ENCODE data around the gene TMEM143.
A peak's percentile ranks its signal among the peaks of the same experiment; 100 is the strongest.
"Not testable (repeated sequence)": the region's sequence is repeated elsewhere in the genome, so short reads cannot be mapped to it uniquely, and the experiment has no call there.

The TMEM143 gene

DNA sequence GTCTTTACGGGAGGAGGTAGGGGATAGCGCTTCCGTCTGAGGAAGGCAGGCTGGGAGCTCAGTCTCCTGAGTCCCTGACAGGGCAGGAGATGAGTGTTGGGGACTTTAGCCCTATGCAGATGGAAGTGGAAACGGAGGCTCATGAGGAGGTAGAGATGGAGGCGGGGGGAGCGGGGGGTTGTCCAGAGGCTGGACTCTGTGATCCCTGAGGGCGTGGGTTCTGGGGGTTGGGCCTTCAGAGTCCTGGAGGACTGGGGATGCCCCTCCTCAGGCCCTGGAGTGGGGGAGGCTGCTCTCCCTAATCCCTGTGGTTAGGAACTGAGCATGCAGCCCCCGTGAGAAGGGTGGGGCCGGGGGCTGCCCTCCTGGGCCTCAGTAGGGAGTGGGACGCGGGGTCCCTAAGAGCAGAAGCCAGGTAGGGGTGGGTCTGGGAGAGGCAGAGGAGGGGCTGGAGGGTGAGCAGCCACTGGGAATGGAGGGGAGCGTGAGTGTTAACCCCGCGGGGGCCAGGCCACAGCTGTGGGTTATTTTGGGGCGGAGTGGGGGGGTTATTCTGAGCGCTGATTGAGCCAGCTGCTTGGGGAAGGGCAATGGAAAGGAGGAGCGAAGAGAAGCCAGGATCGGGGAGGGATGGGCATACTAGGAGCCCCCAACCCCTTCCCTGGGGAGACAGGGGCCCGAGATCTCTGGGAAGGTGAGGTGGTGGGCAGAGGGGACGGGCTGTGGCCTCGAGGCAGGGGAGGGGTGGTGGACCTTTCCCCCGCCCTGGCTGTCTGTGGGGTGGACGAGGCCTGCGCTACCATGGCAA, 32.5 kb upstream of the TMEM143 start:
- H3K27me3 ChIP-seq (ENCODE audit: control insufficient read depth, insufficient read depth, low read length), result peaks cover 57% of the 10 kb centered on the region
- H3K36me3 ChIP-seq (ENCODE audit: control insufficient read depth, insufficient read depth, low read length), result no peaks in the 10 kb centered on the region
- H3K27ac ChIP-seq (ENCODE audit: low read depth, low read length), result no peak overlapping the region
- H3K4me3 ChIP-seq (ENCODE audit: low read depth, low read length), result no peak overlapping the region
- H3K9me3 ChIP-seq (ENCODE audit: control insufficient read depth, insufficient read depth, low read length), result no peaks in the 10 kb centered on the region
- peaks cover 34% of the 10 kb centered on the region for H3K4me1 ChIP-seq (ENCODE audit: control insufficient read depth, insufficient read depth, low read length)
- no peak overlapping the region for H3K9ac ChIP-seq (ENCODE audit: low read depth, low read length)

DNA sequence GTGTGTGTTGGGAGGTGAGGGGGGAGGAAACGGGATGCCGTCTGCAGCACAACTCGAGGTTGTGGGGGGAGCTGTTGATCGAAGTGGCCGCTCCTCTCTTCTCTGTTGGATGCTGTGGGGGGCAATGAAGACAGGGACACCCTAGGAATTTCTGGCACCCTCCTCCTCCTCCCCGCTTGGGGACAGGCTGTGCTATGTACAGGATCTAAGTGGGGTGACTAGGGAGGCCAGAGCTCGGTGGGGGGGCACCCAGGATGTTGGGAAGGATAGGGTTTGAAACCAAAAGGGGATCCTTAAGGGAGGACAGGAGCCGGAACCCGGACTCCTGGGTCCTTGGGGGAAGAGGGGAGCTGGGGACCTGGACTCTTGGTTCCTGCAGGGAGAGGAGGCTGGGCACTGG, 31.8 kb upstream of the TMEM143 start:
- no peak overlapping the region for H3K27ac ChIP-seq (ENCODE audit: low read depth, low read length)
- peaks cover 28% of the 10 kb centered on the region for H3K4me1 ChIP-seq (ENCODE audit: control insufficient read depth, insufficient read depth, low read length)
- H3K36me3 ChIP-seq (ENCODE audit: control insufficient read depth, insufficient read depth, low read length), result no peaks in the 10 kb centered on the region
- no peaks in the 10 kb centered on the region for H3K9me3 ChIP-seq (ENCODE audit: control insufficient read depth, insufficient read depth, low read length)
- no peak overlapping the region for H3K4me3 ChIP-seq (ENCODE audit: low read depth, low read length)
- H3K27me3 ChIP-seq (ENCODE audit: control insufficient read depth, insufficient read depth, low read length), result peaks cover 57% of the 10 kb centered on the region
- H3K9ac ChIP-seq (ENCODE audit: low read depth, low read length), result no peak overlapping the region

DNA sequence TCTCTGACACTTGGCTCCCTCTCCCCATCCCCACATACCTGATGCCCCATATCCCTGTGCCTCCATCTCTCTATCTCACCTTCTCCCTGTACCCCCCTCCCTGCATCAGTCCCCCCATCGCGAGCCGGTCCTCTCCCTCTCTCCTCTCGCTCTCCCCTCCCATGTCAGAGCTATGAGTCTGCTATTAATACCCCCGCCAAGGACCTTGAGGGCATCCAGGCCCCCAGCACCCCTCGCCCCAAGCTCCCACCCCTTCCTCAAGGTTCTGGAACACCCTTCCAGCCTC, 31.4 kb upstream of the TMEM143 start:
- Histone ChIP-seq H3K27me3 (ENCODE audit: control insufficient read depth, insufficient read depth, low read length) (peaks cover 57% of the 10 kb centered on the region), H3K36me3 (ENCODE audit: control insufficient read depth, insufficient read depth, low read length) (no peaks in the 10 kb centered on the region), H3K9ac (ENCODE audit: low read depth, low read length) (no peak overlapping the region), H3K9me3 (ENCODE audit: control insufficient read depth, insufficient read depth, low read length) (no peaks in the 10 kb centered on the region), H3K27ac (ENCODE audit: low read depth, low read length) (no peak overlapping the region), H3K4me1 (ENCODE audit: control insufficient read depth, insufficient read depth, low read length) (peaks cover 26% of the 10 kb centered on the region), H3K4me3 (ENCODE audit: low read depth, low read length) (no peak overlapping the region)

DNA sequence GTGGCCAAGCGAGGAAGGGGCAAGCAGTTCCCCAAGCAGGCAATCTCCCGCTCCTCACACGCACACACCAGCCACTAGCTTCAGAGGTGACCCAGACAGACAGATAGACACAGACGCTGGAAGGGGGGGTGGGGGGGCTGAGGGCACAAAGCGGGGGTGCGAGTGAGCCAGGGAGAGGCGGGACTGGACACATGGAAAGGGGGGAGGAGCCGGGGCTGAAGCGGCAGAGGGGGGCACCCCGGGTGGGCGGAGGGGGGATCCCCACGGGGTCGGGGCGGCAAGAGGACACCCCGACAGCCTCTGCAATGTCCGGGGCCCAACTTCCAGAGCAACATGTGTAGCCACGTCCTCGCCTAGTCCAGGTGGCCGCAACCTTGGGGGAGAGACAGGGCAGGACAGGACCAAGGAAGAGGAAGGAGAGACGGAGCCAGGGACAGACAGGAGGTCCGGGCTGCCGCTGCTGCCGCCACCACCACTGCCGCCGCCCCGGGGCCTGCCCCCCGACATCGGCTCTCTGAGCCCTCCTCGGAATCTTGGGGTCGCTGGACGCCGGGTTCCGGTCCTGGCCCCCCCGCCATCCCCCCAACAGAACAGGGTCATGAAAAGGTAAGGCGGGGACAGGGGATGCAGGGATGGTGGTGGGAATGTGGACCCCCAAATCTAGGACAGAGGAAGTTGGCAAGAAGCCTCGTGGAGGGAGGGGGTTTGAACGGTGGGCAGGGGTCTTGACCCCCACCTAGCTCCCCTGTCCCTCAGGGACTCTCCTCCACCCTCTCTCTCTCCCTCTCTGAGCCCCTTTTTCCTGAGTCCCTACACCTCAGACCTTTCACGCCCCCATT, 30.8 kb upstream of the TMEM143 start:
- H3K9ac ChIP-seq (ENCODE audit: low read depth, low read length), result no peak overlapping the region
- peaks cover 26% of the 10 kb centered on the region for H3K4me1 ChIP-seq (ENCODE audit: control insufficient read depth, insufficient read depth, low read length)

GRCh38 chr19:48393559-48394330, 30.0 kb upstream of the TMEM143 start, which contains the start of gene GRIN2D:
GRIN2D (plus strand) TSS chr19:48393668; CDS start chr19:48398393, 4,725 bp downstream.
- Histone ChIP-seq H3K4me1 (ENCODE audit: control insufficient read depth, insufficient read depth, low read length) (peaks cover 22% of the 10 kb centered on the region), H3K27ac (ENCODE audit: low read depth, low read length) (no peak within 1 kb of the TSS), H3K9ac (ENCODE audit: low read depth, low read length) (no peak within 1 kb of the TSS), H3K4me3 (ENCODE audit: low read depth, low read length) (peak within 1 kb of the TSS; percentile 60), H3K27me3 (ENCODE audit: control insufficient read depth, insufficient read depth, low read length) (peaks cover 57% of the 10 kb centered on the region), H3K9me3 (ENCODE audit: control insufficient read depth, insufficient read depth, low read length) (no peaks in the 10 kb centered on the region), H3K36me3 (ENCODE audit: control insufficient read depth, insufficient read depth, low read length) (peaks cover 8% of the 10 kb centered on the region)

More for the DNA sequence above, 30.8 kb upstream of the TMEM143 start:
- peaks cover under 1% of the 10 kb centered on the region for H3K36me3 ChIP-seq (ENCODE audit: control insufficient read depth, insufficient read depth, low read length)
- peak overlapping the region; percentile 60 for H3K4me3 ChIP-seq (ENCODE audit: low read depth, low read length)
- H3K27ac ChIP-seq (ENCODE audit: low read depth, low read length), result no peak overlapping the region
- H3K9me3 ChIP-seq (ENCODE audit: control insufficient read depth, insufficient read depth, low read length), result no peaks in the 10 kb centered on the region
- peaks cover 57% of the 10 kb centered on the region for H3K27me3 ChIP-seq (ENCODE audit: control insufficient read depth, insufficient read depth, low read length)

DNA sequence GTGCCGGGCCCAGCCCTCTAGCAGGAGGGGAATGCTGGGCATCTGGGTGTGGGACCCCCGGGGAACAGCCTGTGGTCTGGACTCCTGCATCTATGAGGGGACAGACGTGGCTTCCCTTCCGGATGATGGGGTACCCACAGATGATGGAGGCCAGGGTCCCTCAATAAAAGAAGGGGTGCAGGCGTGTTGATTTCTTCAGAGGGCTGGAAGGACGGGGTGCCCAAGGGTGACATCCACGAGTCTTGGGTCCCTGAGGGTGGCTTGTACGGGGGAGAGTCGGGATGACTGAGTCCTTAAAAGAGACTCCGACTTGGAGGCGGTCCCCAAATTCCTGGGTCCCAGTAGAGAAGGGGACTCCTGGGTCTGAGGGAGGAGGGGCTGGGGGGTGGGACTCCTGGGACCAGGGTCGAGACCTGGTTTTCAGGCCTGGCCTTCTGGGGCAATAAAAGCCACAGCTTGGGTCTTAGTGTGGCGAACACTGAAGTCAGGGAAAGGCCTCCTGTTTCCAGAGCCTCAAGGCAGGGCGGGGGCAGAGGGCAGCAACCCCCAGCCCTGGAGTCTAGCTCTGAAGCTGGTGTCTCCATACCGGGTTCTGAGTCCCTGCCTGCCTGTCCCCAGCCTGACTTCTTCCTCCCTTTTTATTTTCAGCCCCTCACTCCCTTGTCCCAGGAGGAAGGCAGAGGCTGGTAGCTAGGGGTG, 29.3 kb upstream of the TMEM143 start:
- no peaks in the 10 kb centered on the region for H3K9me3 ChIP-seq (ENCODE audit: control insufficient read depth, insufficient read depth, low read length)
- peaks cover 22% of the 10 kb centered on the region for H3K4me1 ChIP-seq (ENCODE audit: control insufficient read depth, insufficient read depth, low read length)
- peak overlapping the region; percentile 60 for H3K4me3 ChIP-seq (ENCODE audit: low read depth, low read length)
- H3K27ac ChIP-seq (ENCODE audit: low read depth, low read length), result no peak overlapping the region
- H3K36me3 ChIP-seq (ENCODE audit: control insufficient read depth, insufficient read depth, low read length), result peaks cover 16% of the 10 kb centered on the region
- no peak overlapping the region for H3K9ac ChIP-seq (ENCODE audit: low read depth, low read length)
- H3K27me3 ChIP-seq (ENCODE audit: control insufficient read depth, insufficient read depth, low read length), result peaks cover 55% of the 10 kb centered on the region

GRCh38 chr19:48392006-48392344, 28.2 kb upstream of the TMEM143 start:
- H3K9me3 ChIP-seq (ENCODE audit: control insufficient read depth, insufficient read depth, low read length); H3K9ac ChIP-seq (ENCODE audit: low read depth, low read length); H3K4me3 ChIP-seq (ENCODE audit: low read depth, low read length); H3K27ac ChIP-seq (ENCODE audit: low read depth, low read length): not testable (repeated sequence)
- Histone ChIP-seq H3K27me3 (ENCODE audit: control insufficient read depth, insufficient read depth, low read length) (peaks cover 45% of the 10 kb centered on the region), H3K4me1 (ENCODE audit: control insufficient read depth, insufficient read depth, low read length) (peaks cover 15% of the 10 kb centered on the region), H3K36me3 (ENCODE audit: control insufficient read depth, insufficient read depth, low read length) (peaks cover 26% of the 10 kb centered on the region)

GRCh38 chr19:48391100-48392005, 27.6 kb upstream of the TMEM143 start, which contains the start of gene KDELR1:
KDELR1 (minus strand) TSS chr19:48391551; CDS start chr19:48391358, 193 bp downstream.
- H3K9ac ChIP-seq (ENCODE audit: low read depth, low read length), result peak within 1 kb of the TSS; percentile 81
- H3K4me1 ChIP-seq (ENCODE audit: control insufficient read depth, insufficient read depth, low read length), result peaks cover 15% of the 10 kb centered on the region
- H3K27ac ChIP-seq (ENCODE audit: low read depth, low read length), result peak within 1 kb of the TSS; percentile 76

GRCh38 chr19:48390188-48391099, 26.7 kb upstream of the TMEM143 start:
- Histone ChIP-seq H3K9me3 (ENCODE audit: control insufficient read depth, insufficient read depth, low read length) (no peaks in the 10 kb centered on the region), H3K4me1 (ENCODE audit: control insufficient read depth, insufficient read depth, low read length) (peaks cover 9% of the 10 kb centered on the region), H3K9ac (ENCODE audit: low read depth, low read length) (peak overlapping the region; percentile 81), H3K36me3 (ENCODE audit: control insufficient read depth, insufficient read depth, low read length) (peaks cover 41% of the 10 kb centered on the region), H3K4me3 (ENCODE audit: low read depth, low read length) (peak overlapping the region; percentile 86), H3K27me3 (ENCODE audit: control insufficient read depth, insufficient read depth, low read length) (peaks cover 30% of the 10 kb centered on the region), H3K27ac (ENCODE audit: low read depth, low read length) (peak overlapping the region; percentile 76)

More at GRCh38 chr19:48391100-48392005, 27.6 kb upstream of the TMEM143 start, which contains the start of gene KDELR1:
- peaks cover 32% of the 10 kb centered on the region for H3K36me3 ChIP-seq (ENCODE audit: control insufficient read depth, insufficient read depth, low read length)
- H3K4me3 ChIP-seq (ENCODE audit: low read depth, low read length), result peak within 1 kb of the TSS; percentile 86
- H3K27me3 ChIP-seq (ENCODE audit: control insufficient read depth, insufficient read depth, low read length), result peaks cover 39% of the 10 kb centered on the region
- no peaks in the 10 kb centered on the region for H3K9me3 ChIP-seq (ENCODE audit: control insufficient read depth, insufficient read depth, low read length)

Measured in HUES48 (cell line).